SK-N-SH treated with all-trans-retinoic acid at 6 μM for 48 hours (cell line): Measurements from ENCODE around the gene CALCOCO1.

Experiments
- ATAC-seq: fragments of 200-7000 bp; cut with Tn5 transposase; 3 replicates; pipeline ENCODE4 v1.9.1; 2020; ENCODE audit warnings: mild to moderate bottlenecking, moderate library complexity
- ARNTL ChIP-seq: fragments of 450-650 bp; formaldehyde crosslinking; IDR thresholded peaks from 2 replicates; pipeline ENCODE4 v1.5.0; 2020; ENCODE audit warnings: low read depth, mild to moderate bottlenecking, moderate library complexity, borderline replicate concordance
- BACH2 ChIP-seq: fragments of 250-450 bp; sonication (Bioruptor Pico); IDR thresholded peaks from 2 replicates; pipeline ENCODE4 v1.9.0; 2021; ENCODE audit warnings: mild to moderate bottlenecking, borderline replicate concordance
- CREB5 ChIP-seq: fragments of 250-450 bp; sonication (Bioruptor Pico); IDR thresholded peaks from 2 replicates; pipeline ENCODE4 v1.5.1; 2020; ENCODE audit warnings: low read depth, mild to moderate bottlenecking, moderate library complexity
- CSDC2 ChIP-seq: fragments of 250-450 bp; sonication (Bioruptor Pico); IDR thresholded peaks from 2 replicates; pipeline ENCODE4 v1.5.0; 2020; ENCODE audit warnings: mild to moderate bottlenecking, moderate library complexity
- CSRNP3 ChIP-seq: fragments of 250-450 bp; sonication (Bioruptor Pico); IDR thresholded peaks from 2 replicates; pipeline ENCODE4 v1.5.1; 2021; ENCODE audit warnings: mild to moderate bottlenecking, moderate library complexity
- ISL1 ChIP-seq: fragments of 250-450 bp; sonication (Bioruptor Pico); IDR thresholded peaks from 2 replicates; pipeline ENCODE4 v2.1.2; 2022; ENCODE audit warnings: mild to moderate bottlenecking, moderate library complexity
- OSR1 ChIP-seq: fragments of 250-450 bp; sonication (Bioruptor Pico); IDR thresholded peaks from 2 replicates; pipeline ENCODE4 v1.8.0; 2022; ENCODE audit warnings: moderate library complexity, mild to moderate bottlenecking, inconsistent platforms
- POU6F1 ChIP-seq: fragments of 250-450 bp; sonication (Bioruptor Pico); IDR thresholded peaks from 2 replicates; pipeline ENCODE4 v1.8.0; 2021; ENCODE audit warnings: low read depth, mild to moderate bottlenecking, moderate library complexity, borderline replicate concordance
- PPARA ChIP-seq: fragments of 250-450 bp; sonication (Bioruptor Pico); IDR thresholded peaks from 2 replicates; pipeline ENCODE4 v1.5.0; 2020; ENCODE audit warnings: mild to moderate bottlenecking, borderline replicate concordance
- RARB ChIP-seq: fragments of 250-450 bp; sonication (Bioruptor Pico); IDR thresholded peaks from 2 replicates; pipeline ENCODE4 v1.8.0; 2021; ENCODE audit warnings: mild to moderate bottlenecking, moderate library complexity
- SNAI2 ChIP-seq: fragments of 250-450 bp; sonication (Bioruptor Pico); IDR thresholded peaks from 2 replicates; pipeline ENCODE4 v1.5.0; 2020; ENCODE audit warnings: mild to moderate bottlenecking, moderate library complexity
- TCF4 ChIP-seq: fragments of 250-450 bp; sonication (Bioruptor Pico); IDR thresholded peaks from 2 replicates; pipeline ENCODE4 v1.8.0; 2021; ENCODE audit warnings: mild to moderate bottlenecking, moderate library complexity, borderline replicate concordance
- TOX ChIP-seq: fragments of 250-450 bp; sonication (Bioruptor Pico); IDR thresholded peaks from 2 replicates; pipeline ENCODE4 v1.8.0; 2021; ENCODE audit warnings: mild to moderate bottlenecking, moderate library complexity, borderline replicate concordance
- TSHZ2 ChIP-seq: fragments of 250-450 bp; sonication (Bioruptor Pico); IDR thresholded peaks from 2 replicates; pipeline ENCODE4 v1.5.0; 2020; ENCODE audit warnings: mild to moderate bottlenecking, moderate library complexity
- ZC3H10 ChIP-seq: fragments of 250-450 bp; sonication (Bioruptor Pico); IDR thresholded peaks from 2 replicates; pipeline ENCODE4 v1.5.1; 2021; ENCODE audit warnings: mild to moderate bottlenecking, moderate library complexity
- ZFP3 ChIP-seq: fragments of 250-450 bp; sonication (Bioruptor Pico); IDR thresholded peaks from 2 replicates; pipeline ENCODE4 v1.5.0; 2020; ENCODE audit warnings: mild to moderate bottlenecking, moderate library complexity
- ZFP30 ChIP-seq: fragments of 450-650 bp; formaldehyde crosslinking; IDR thresholded peaks from 2 replicates; pipeline ENCODE4 v1.5.0; 2022; ENCODE audit warnings: mild to moderate bottlenecking, moderate library complexity
- ZNF565 ChIP-seq: fragments of 450-650 bp; formaldehyde crosslinking; conservative IDR thresholded peaks from 2 replicates; pipeline ENCODE4 v1.5.0; 2020; ENCODE audit warnings: low read depth, mild to moderate bottlenecking, moderate library complexity
- ZNF70 ChIP-seq: fragments of 450-650 bp; formaldehyde crosslinking; IDR thresholded peaks from 2 replicates; pipeline ENCODE4 v1.5.0; 2020; ENCODE audit warnings: mild to moderate bottlenecking, moderate library complexity
- ZNF8 ChIP-seq: fragments of 450-650 bp; formaldehyde crosslinking; IDR thresholded peaks from 2 replicates; pipeline ENCODE4 v1.5.0; 2020; ENCODE audit warnings: mild to moderate bottlenecking, moderate library complexity

The CALCOCO1 gene

GRCh38 chr12:53739214-53740129 lies 12.2 kb upstream of the CALCOCO1 start:
- no peak for TF ChIP-seq PPARA (CRISPR knock-in tag)
- ATAC-seq = peak; percentile 17; the same call in 2 of the 3 replicates

- ATAC-seq = no peak
- TF ChIP-seq ZNF565 (no peak), PPARA (CRISPR knock-in tag) (no peak), ZC3H10 (CRISPR knock-in tag) (no peak), TOX (no peak), ISL1 (CRISPR knock-in tag) (no peak), TCF4 (CRISPR knock-in tag) (no peak), SNAI2 (no peak), CREB5 (CRISPR knock-in tag) (no peak), RARB (CRISPR knock-in tag) (no peak), ZNF70 (CRISPR knock-in tag) (no peak), ZFP30 (CRISPR knock-in tag) (no peak), OSR1 (CRISPR knock-in tag) (no peak), POU6F1 (CRISPR knock-in tag) (no peak), CSDC2 (no peak), TSHZ2 (CRISPR knock-in tag) (no peak), ZFP3 (CRISPR knock-in tag) (no peak), ZNF8 (CRISPR knock-in tag) (no peak), ARNTL (CRISPR knock-in tag) (no peak), BACH2 (CRISPR knock-in tag) (no peak), CSRNP3 (CRISPR knock-in tag) (no peak)
Measured at GRCh38 chr12:53738406-53739213, 11.4 kb upstream of the CALCOCO1 start.

GRCh38 chr12:53737951-53738405 lies 10.7 kb upstream of the CALCOCO1 start:
- no peak for ATAC-seq

More at GRCh38 chr12:53737951-53738405, 10.7 kb upstream of the CALCOCO1 start:
- TF ChIP-seq BACH2 (CRISPR knock-in tag) (no peak), POU6F1 (CRISPR knock-in tag) (no peak), ISL1 (CRISPR knock-in tag) (no peak), CREB5 (CRISPR knock-in tag) (no peak), ZFP3 (CRISPR knock-in tag) (no peak), SNAI2 (no peak), ZNF8 (CRISPR knock-in tag) (no peak), TOX (no peak), CSRNP3 (CRISPR knock-in tag) (no peak), PPARA (CRISPR knock-in tag) (no peak)
